Measurements from ENCODE around the gene IL22RA2. TPM values are rescaled to one million over a fixed set of nuclear protein-coding genes. Genes with fewer than 3 reads are reported as not detected.

IL22RA2 gene
- total RNA-seq, 1 experiment from 2014 or later: not detected

DNA sequence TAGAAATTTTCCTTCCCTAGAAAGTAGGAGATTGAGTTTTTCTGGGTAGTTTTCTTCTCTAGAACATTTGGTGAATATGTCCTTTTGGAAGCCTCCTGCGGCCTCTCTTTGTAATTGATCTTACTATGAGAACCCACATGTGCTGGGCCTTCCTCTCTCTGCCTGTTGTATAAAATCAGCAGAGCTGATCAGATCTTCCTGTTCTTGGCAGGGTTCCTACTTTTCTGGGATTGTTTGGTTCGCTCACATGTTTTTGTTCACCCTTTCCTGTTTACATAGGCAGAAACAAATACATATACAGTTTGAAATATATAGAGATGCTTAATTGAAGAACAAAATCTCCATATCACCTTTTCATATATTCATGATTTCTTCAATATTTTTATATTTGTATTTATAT lies 57.8 kb downstream of the IL22RA2 start:
- Mint-ChIP-seq H3K4me1 (no peaks in the 10 kb centered on the region), H3K4me3 (no peak overlapping the region), H3K27ac (no peak overlapping the region), H3K9me3 (peaks cover 50% of the 10 kb centered on the region), H3K36me3 (peaks cover 34% of the 10 kb centered on the region), H3K27me3 (ENCODE audit: low read depth) (no peaks in the 10 kb centered on the region; the same call in 1 of the 2 replicates)
- POLR2A ChIA-PET: no interaction called here
- ATAC-seq: no peak
- CTCF ChIA-PET: interaction anchor here (1.0 kb wide), 1 partner anchor 199 kb away, joined by 3 read pairs; no protein-coding TSS in a partner anchor
- TF ChIP-seq KAT7 (CRISPR knock-in tag; IDR thresholded peaks at IDR 0.05; ENCODE audit: borderline replicate concordance) (no peak), MXD4 (CRISPR knock-in tag; IDR thresholded peaks at IDR 0.05; ENCODE audit: borderline replicate concordance) (no peak), ZNF232 (CRISPR knock-in tag; IDR thresholded peaks at IDR 0.05) (no peak), HMGA2 (CRISPR knock-in tag; IDR thresholded peaks at IDR 0.05) (no peak), ELF4 (CRISPR knock-in tag; IDR thresholded peaks at IDR 0.05; ENCODE audit: low read depth) (no peak), ZNF416 (CRISPR knock-in tag; IDR thresholded peaks at IDR 0.05) (no peak), SMAD3 (CRISPR knock-in tag; IDR thresholded peaks at IDR 0.05; ENCODE audit: borderline replicate concordance) (no peak), JUN (CRISPR knock-in tag; IDR thresholded peaks at IDR 0.05) (no peak), NR1H2 (CRISPR knock-in tag; IDR thresholded peaks at IDR 0.05) (no peak), NFE2L1 (CRISPR knock-in tag; IDR thresholded peaks at IDR 0.05) (no peak), ZNF671 (CRISPR knock-in tag; IDR thresholded peaks at IDR 0.05) (no peak), PRRX2 (CRISPR knock-in tag; IDR thresholded peaks at IDR 0.05) (no peak), SMAD4 (CRISPR knock-in tag; IDR thresholded peaks at IDR 0.05) (no peak)
- TF ChIP-seq, protein P1, sequence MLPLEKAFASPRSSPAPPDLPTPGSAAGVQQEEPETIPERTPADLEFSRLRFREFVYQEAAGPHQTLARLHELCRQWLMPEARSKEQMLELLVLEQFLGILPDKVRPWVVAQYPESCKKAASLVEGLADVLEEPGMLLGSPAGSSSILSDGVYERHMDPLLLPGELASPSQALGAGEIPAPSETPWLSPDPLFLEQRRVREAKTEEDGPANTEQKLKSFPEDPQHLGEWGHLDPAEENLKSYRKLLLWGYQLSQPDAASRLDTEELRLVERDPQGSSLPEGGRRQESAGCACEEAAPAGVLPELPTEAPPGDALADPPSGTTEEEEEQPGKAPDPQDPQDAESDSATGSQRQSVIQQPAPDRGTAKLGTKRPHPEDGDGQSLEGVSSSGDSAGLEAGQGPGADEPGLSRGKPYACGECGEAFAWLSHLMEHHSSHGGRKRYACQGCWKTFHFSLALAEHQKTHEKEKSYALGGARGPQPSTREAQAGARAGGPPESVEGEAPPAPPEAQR (CRISPR knock-in tag; IDR thresholded peaks at IDR 0.05): no peak
- TF ChIP-seq, protein P2, sequence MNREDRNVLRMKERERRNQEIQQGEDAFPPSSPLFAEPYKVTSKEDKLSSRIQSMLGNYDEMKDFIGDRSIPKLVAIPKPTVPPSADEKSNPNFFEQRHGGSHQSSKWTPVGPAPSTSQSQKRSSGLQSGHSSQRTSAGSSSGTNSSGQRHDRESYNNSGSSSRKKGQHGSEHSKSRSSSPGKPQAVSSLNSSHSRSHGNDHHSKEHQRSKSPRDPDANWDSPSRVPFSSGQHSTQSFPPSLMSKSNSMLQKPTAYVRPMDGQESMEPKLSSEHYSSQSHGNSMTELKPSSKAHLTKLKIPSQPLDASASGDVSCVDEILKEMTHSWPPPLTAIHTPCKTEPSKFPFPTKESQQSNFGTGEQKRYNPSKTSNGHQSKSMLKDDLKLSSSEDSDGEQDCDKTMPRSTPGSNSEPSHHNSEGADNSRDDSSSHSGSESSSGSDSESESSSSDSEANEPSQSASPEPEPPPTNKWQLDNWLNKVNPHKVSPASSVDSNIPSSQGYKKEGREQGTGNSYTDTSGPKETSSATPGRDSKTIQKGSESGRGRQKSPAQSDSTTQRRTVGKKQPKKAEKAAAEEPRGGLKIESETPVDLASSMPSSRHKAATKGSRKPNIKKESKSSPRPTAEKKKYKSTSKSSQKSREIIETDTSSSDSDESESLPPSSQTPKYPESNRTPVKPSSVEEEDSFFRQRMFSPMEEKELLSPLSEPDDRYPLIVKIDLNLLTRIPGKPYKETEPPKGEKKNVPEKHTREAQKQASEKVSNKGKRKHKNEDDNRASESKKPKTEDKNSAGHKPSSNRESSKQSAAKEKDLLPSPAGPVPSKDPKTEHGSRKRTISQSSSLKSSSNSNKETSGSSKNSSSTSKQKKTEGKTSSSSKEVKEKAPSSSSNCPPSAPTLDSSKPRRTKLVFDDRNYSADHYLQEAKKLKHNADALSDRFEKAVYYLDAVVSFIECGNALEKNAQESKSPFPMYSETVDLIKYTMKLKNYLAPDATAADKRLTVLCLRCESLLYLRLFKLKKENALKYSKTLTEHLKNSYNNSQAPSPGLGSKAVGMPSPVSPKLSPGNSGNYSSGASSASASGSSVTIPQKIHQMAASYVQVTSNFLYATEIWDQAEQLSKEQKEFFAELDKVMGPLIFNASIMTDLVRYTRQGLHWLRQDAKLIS (CRISPR knock-in tag; IDR thresholded peaks at IDR 0.05; ENCODE audit: borderline replicate concordance): no peak
- DNase-seq (ENCODE audit: low spot score): no peak

DNA sequence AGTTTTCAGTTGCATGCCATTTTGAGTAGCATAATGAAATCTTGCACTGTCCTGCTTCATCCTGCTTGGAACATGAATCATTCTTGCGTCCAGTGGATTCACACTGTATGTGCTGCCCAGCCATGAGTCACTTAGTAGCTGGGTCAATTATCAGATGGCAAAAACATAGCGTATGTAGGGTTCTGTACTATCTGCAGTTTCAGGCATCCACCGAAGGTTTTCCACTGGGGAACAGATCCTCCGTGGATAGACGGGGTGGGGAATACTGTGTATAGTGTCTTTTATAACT lies 61.4 kb downstream of the IL22RA2 start:
- Mint-ChIP-seq H3K9me3 (peaks cover 46% of the 10 kb centered on the region), H3K27me3 (ENCODE audit: low read depth) (peaks cover 2% of the 10 kb centered on the region; the same call in 1 of the 2 replicates), H3K36me3 (peaks cover 25% of the 10 kb centered on the region), H3K4me3 (no peak overlapping the region), H3K4me1 (no peaks in the 10 kb centered on the region), H3K27ac (no peak overlapping the region)
- POLR2A ChIA-PET: no interaction called here
- no peak for DNase-seq (ENCODE audit: low spot score)
- no peak for ATAC-seq
- CTCF ChIA-PET: no interaction called here
- TF ChIP-seq IRF2 (CRISPR knock-in tag; IDR thresholded peaks at IDR 0.05; ENCODE audit: borderline replicate concordance, low read depth) (no peak), EMX1 (CRISPR knock-in tag; IDR thresholded peaks at IDR 0.05) (no peak), ATF1 (CRISPR knock-in tag; IDR thresholded peaks at IDR 0.05) (no peak), NR2C2 (CRISPR knock-in tag; IDR thresholded peaks at IDR 0.05) (no peak)
- TF ChIP-seq, protein P3, sequence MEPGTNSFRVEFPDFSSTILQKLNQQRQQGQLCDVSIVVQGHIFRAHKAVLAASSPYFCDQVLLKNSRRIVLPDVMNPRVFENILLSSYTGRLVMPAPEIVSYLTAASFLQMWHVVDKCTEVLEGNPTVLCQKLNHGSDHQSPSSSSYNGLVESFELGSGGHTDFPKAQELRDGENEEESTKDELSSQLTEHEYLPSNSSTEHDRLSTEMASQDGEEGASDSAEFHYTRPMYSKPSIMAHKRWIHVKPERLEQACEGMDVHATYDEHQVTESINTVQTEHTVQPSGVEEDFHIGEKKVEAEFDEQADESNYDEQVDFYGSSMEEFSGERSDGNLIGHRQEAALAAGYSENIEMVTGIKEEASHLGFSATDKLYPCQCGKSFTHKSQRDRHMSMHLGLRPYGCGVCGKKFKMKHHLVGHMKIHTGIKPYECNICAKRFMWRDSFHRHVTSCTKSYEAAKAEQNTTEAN (CRISPR knock-in tag; IDR thresholded peaks at IDR 0.05): no peak
- TF ChIP-seq, protein P4, sequence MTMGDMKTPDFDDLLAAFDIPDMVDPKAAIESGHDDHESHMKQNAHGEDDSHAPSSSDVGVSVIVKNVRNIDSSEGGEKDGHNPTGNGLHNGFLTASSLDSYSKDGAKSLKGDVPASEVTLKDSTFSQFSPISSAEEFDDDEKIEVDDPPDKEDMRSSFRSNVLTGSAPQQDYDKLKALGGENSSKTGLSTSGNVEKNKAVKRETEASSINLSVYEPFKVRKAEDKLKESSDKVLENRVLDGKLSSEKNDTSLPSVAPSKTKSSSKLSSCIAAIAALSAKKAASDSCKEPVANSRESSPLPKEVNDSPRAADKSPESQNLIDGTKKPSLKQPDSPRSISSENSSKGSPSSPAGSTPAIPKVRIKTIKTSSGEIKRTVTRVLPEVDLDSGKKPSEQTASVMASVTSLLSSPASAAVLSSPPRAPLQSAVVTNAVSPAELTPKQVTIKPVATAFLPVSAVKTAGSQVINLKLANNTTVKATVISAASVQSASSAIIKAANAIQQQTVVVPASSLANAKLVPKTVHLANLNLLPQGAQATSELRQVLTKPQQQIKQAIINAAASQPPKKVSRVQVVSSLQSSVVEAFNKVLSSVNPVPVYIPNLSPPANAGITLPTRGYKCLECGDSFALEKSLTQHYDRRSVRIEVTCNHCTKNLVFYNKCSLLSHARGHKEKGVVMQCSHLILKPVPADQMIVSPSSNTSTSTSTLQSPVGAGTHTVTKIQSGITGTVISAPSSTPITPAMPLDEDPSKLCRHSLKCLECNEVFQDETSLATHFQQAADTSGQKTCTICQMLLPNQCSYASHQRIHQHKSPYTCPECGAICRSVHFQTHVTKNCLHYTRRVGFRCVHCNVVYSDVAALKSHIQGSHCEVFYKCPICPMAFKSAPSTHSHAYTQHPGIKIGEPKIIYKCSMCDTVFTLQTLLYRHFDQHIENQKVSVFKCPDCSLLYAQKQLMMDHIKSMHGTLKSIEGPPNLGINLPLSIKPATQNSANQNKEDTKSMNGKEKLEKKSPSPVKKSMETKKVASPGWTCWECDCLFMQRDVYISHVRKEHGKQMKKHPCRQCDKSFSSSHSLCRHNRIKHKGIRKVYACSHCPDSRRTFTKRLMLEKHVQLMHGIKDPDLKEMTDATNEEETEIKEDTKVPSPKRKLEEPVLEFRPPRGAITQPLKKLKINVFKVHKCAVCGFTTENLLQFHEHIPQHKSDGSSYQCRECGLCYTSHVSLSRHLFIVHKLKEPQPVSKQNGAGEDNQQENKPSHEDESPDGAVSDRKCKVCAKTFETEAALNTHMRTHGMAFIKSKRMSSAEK (CRISPR knock-in tag; IDR thresholded peaks at IDR 0.05; ENCODE audit: borderline replicate concordance): no peak
- TF ChIP-seq, protein P5, sequence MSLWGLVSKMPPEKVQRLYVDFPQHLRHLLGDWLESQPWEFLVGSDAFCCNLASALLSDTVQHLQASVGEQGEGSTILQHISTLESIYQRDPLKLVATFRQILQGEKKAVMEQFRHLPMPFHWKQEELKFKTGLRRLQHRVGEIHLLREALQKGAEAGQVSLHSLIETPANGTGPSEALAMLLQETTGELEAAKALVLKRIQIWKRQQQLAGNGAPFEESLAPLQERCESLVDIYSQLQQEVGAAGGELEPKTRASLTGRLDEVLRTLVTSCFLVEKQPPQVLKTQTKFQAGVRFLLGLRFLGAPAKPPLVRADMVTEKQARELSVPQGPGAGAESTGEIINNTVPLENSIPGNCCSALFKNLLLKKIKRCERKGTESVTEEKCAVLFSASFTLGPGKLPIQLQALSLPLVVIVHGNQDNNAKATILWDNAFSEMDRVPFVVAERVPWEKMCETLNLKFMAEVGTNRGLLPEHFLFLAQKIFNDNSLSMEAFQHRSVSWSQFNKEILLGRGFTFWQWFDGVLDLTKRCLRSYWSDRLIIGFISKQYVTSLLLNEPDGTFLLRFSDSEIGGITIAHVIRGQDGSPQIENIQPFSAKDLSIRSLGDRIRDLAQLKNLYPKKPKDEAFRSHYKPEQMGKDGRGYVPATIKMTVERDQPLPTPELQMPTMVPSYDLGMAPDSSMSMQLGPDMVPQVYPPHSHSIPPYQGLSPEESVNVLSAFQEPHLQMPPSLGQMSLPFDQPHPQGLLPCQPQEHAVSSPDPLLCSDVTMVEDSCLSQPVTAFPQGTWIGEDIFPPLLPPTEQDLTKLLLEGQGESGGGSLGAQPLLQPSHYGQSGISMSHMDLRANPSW (CRISPR knock-in tag; conservative IDR thresholded peaks at IDR 0.05; ENCODE audit: low read depth): no peak
- TF ChIP-seq, protein P6, sequence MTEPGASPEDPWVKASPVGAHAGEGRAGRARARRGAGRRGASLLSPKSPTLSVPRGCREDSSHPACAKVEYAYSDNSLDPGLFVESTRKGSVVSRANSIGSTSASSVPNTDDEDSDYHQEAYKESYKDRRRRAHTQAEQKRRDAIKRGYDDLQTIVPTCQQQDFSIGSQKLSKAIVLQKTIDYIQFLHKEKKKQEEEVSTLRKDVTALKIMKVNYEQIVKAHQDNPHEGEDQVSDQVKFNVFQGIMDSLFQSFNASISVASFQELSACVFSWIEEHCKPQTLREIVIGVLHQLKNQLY (CRISPR knock-in tag; IDR thresholded peaks at IDR 0.05): no peak

All from WTC11 (cell line).